Measurements from ENCODE around the gene RPS15A.

The RPS15A gene

DNA sequence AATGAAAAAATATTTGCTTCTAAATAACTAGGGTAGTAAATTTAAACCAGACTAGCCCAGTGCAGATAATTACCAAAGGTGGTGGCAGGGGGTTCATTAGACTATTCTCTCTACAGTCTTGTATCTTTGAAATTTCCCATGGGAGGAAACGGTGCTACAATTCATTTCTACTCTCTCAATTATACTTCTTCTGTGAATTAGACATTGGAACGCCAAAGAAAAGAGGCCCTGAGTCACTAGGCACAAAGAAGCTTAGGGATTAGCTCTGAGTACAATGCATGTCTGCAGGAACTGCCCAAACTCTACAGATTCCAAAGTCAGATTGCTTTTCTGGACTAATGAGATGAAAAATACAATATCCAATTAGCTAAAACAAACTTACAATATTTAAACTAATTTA lies 41.9 kb upstream of the RPS15A start:
- TF ChIP-seq, protein P1, sequence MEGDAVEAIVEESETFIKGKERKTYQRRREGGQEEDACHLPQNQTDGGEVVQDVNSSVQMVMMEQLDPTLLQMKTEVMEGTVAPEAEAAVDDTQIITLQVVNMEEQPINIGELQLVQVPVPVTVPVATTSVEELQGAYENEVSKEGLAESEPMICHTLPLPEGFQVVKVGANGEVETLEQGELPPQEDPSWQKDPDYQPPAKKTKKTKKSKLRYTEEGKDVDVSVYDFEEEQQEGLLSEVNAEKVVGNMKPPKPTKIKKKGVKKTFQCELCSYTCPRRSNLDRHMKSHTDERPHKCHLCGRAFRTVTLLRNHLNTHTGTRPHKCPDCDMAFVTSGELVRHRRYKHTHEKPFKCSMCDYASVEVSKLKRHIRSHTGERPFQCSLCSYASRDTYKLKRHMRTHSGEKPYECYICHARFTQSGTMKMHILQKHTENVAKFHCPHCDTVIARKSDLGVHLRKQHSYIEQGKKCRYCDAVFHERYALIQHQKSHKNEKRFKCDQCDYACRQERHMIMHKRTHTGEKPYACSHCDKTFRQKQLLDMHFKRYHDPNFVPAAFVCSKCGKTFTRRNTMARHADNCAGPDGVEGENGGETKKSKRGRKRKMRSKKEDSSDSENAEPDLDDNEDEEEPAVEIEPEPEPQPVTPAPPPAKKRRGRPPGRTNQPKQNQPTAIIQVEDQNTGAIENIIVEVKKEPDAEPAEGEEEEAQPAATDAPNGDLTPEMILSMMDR (IDR thresholded peaks at IDR 0.05; ENCODE audit: control insufficient read depth, insufficient read depth, low read depth, low read length, missing control alignments) = no peak
- DNase-seq (ENCODE audit: low read depth) = no peak
- H3K4me3 ChIP-seq (ENCODE audit: control insufficient read depth, low read depth, low read length) = no peak overlapping the region

DNA sequence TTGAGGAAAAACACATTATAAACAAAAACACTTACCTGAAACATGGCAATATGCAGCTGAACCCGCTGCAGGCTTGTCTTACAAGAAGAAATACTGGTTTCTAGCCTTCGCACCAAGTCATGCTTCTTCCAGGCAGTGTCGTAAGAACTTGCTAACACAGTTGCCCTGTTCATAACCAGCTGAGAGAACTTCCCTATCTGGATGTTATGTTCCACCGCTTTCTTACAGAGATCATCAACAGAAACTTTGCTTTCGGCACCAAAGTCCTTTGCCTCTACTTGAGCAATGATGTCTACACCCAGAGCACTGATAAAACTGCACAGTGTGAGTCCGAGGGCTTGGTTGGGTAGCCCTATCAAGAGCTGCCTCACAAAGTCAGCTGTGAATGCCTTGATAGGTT lies 39.1 kb upstream of the RPS15A start:
- DNase-seq (ENCODE audit: low read depth) = no peak
- TF ChIP-seq, protein P1 (IDR thresholded peaks at IDR 0.05; ENCODE audit: control insufficient read depth, insufficient read depth, low read depth, low read length, missing control alignments) = no peak
- H3K4me3 ChIP-seq (ENCODE audit: control insufficient read depth, low read depth, low read length) = no peak overlapping the region

DNA sequence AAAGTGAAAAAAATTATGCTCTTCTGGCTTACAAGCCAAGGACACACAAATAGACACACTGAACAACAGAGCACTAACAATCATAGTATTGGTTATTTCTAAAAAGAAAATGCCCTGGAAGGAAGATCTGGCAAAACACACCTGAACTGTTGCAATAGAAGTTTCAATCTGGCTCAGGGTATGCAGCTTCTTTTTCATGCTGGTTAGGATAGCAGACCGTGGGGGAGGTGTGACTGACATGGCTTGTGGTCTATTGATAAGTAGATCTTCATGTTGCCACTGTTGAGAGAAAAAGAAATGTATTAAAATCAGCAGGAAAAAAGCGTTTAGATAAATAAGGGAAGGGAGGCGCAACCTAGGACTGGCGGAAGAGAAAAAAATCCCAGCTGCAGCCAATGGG lies 37.8 kb upstream of the RPS15A start:
- TF ChIP-seq, protein P1 (IDR thresholded peaks at IDR 0.05; ENCODE audit: control insufficient read depth, insufficient read depth, low read depth, low read length, missing control alignments) = no peak
- no peak overlapping the region for H3K4me3 ChIP-seq (ENCODE audit: control insufficient read depth, low read depth, low read length)
- DNase-seq (ENCODE audit: low read depth) = no peak

DNA sequence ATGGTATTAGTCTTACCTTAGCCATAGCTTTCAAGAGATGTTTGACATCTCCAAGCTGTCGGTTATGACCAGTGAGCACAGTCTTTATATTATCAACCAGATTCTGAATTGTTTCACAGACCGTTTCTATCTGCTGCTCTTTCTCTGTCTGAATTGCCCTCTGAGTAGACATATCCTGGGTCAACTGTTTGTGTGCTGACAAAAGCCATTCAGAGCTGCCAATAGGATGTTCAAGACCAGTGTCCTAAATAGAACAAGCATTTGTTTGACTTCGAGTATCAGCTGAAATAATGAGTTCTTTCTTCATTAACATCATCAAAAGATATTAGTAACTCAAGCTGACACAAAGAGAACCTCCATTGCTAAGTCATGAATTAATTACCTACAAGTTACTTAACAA lies 26.2 kb upstream of the RPS15A start:
- TF ChIP-seq, protein P1 (IDR thresholded peaks at IDR 0.05; ENCODE audit: control insufficient read depth, insufficient read depth, low read depth, low read length, missing control alignments) = no peak
- no peak for DNase-seq (ENCODE audit: low read depth)
- H3K4me3 ChIP-seq (ENCODE audit: control insufficient read depth, low read depth, low read length) = no peak overlapping the region

DNA sequence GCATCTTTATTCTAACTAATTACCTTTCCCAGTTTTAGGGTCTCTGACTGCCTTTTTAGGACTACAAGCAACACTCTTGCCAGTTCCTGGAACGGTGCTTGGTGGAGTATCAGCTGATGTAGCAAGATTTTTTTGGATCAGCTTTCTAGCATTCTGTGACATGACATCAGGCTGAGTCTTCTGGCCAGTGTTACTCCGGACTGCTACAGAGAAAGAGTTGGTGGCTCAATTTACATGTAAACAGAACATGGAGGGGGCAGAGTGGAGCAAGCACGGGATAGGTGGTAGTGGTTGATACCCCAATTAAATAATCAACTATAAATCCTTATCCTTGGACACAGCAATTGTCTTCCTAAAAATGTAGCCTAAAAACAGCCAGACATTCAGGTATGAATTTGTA lies 21.8 kb upstream of the RPS15A start:
- no peak for DNase-seq (ENCODE audit: low read depth)
- no peak overlapping the region for H3K4me3 ChIP-seq (ENCODE audit: control insufficient read depth, low read depth, low read length)
- TF ChIP-seq, protein P1 (IDR thresholded peaks at IDR 0.05; ENCODE audit: control insufficient read depth, insufficient read depth, low read depth, low read length, missing control alignments) = no peak

DNA sequence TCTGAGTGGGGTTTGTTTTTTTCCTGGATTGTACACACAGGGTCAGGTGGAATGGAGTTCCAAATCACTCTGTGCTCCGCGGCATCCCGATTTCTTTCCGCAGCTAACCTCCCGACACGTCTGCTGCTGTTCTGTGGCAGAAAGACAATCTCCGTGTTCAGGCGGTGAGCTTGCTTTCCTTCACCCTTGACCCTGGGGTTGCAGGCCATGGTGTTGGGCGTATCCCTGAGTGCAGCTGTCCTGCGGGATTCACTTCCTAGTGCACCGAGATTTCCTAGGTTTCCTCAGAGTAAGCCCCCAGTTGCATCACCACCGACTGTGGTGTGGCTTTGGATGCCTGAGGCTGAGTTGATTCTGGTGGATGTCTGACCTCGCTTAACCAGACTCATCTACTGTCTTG lies 19.0 kb upstream of the RPS15A start:
- H3K4me3 ChIP-seq (ENCODE audit: control insufficient read depth, low read depth, low read length) = no peak overlapping the region
- TF ChIP-seq, protein P1 (IDR thresholded peaks at IDR 0.05; ENCODE audit: control insufficient read depth, insufficient read depth, low read depth, low read length, missing control alignments) = no peak
- no peak for DNase-seq (ENCODE audit: low read depth)

DNA sequence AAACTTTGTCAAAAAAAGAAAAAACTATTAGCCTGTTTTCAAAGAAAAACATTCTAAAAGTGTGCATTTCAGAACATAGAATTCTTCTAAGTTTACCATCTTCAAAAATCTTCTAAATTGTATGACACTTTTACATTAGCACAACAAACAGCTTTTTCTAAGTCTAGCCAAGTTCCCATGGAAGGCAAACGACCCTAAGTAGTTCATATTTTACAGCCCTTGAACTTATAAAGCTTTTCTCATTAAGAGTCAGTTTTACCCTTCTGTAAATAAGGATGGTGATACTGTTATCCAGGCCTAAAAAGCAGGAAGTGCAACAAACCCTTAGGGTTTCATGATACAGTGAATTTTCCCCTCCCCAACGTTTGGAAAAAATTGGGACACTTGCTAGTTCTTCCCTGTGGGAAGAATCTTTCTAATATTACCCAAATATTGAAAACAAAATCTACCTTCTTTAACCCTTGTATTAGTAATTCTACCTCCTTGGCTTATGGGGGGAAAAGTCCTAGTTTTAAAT lies 15.2 kb upstream of the RPS15A start:
- H3K4me3 ChIP-seq (ENCODE audit: control insufficient read depth, low read depth, low read length) = no peak overlapping the region
- DNase-seq (ENCODE audit: low read depth) = no peak
- TF ChIP-seq, protein P1 (IDR thresholded peaks at IDR 0.05; ENCODE audit: control insufficient read depth, insufficient read depth, low read depth, low read length, missing control alignments) = no peak

Data from AG09309 (cell line).